Measurements from ENCODE around the gene TINCR. TPM values are rescaled to one million over a fixed set of nuclear protein-coding genes. Genes with fewer than 3 reads are reported as not detected.

TINCR gene
- not detected for total RNA-seq

GRCh38 chr19:5567360-5567969 is at the start of gene TINCR:
TINCR (minus strand) TSS chr19:5567953.
- intact Hi-C loops (cut with DNase I) = no loop called here
- Histone ChIP-seq H3K4me3 (replicated peaks in 1 of 3) (no peak within 1 kb of the TSS), H3K27me3 (peaks cover 5% of the 10 kb centered on the region), H3K4me1 (peaks cover 0 to 3% of the 10 kb centered on the region in 2 donors), H3K9me3 (no peaks in the 10 kb centered on the region), H3K27ac (no peak within 1 kb of the TSS), H3K36me3 (no peaks in the 10 kb centered on the region)
- WGBS, 2 donors = 28 to 47% methylated on average over 8 to 15 of the region's 63 CpGs
- TF ChIP-seq CTCF (IDR thresholded peaks at IDR 0.05) = no peak
- no peak for TF ChIP-seq POLR2A (IDR thresholded peaks at IDR 0.05)
- DNase-seq = no peak

GRCh38 chr19:5617080-5617479 is 49.3 kb upstream of the TINCR start:
- DNase-seq = no peak
- no peaks in the 10 kb centered on the region for H3K27me3 ChIP-seq
- intact Hi-C loops (cut with DNase I) = no loop called here
- no peak overlapping the region for H3K27ac ChIP-seq
- no peaks in the 10 kb centered on the region for H3K9me3 ChIP-seq
- 83 to 84% methylated on average over 1 of the region's 1 CpG for WGBS, 2 donors
- H3K4me3 ChIP-seq (replicated peaks in 1 of 3) = no peak overlapping the region
- peaks cover 44 to 60% of the 10 kb centered on the region in 2 donors for H3K36me3 ChIP-seq
- no peak for TF ChIP-seq CTCF (IDR thresholded peaks at IDR 0.05)
- no peak for TF ChIP-seq POLR2A (IDR thresholded peaks at IDR 0.05)
- H3K4me1 ChIP-seq = peaks cover 28 to 40% of the 10 kb centered on the region in 2 donors

- 94 to 96% methylated on average over 17 of the region's 17 CpGs for WGBS, 2 donors
Measured at GRCh38 chr19:5615756-5616327, 48.1 kb upstream of the TINCR start.

GRCh38 chr19:5612891-5613865 is 45.4 kb upstream of the TINCR start:
- H3K36me3 ChIP-seq = peaks cover 48 to 73% of the 10 kb centered on the region in 2 donors
- no peak overlapping the region for H3K4me3 ChIP-seq (replicated peaks in 1 of 3)
- peak; percentile 65 to 67 for DNase-seq
- H3K27ac ChIP-seq = peak overlapping the region in 1 of 3 donors; percentile 47
- H3K27me3 ChIP-seq = no peaks in the 10 kb centered on the region
- H3K4me1 ChIP-seq = peaks cover 16 to 28% of the 10 kb centered on the region in 2 donors
- H3K9me3 ChIP-seq = no peaks in the 10 kb centered on the region
- intact Hi-C loops (cut with DNase I) = no loop called here
- WGBS, 2 donors = 72 to 77% methylated on average over 15 of the region's 15 CpGs
- TF ChIP-seq CTCF (IDR thresholded peaks at IDR 0.05) (no peak), POLR2A (IDR thresholded peaks at IDR 0.05) (no peak)

More at GRCh38 chr19:5615756-5616327, 48.1 kb upstream of the TINCR start:
- TF ChIP-seq CTCF (IDR thresholded peaks at IDR 0.05) (no peak), POLR2A (IDR thresholded peaks at IDR 0.05) (no peak)
- intact Hi-C loops (cut with DNase I) = no loop called here
- peaks cover 20 to 32% of the 10 kb centered on the region in 2 donors for H3K4me1 ChIP-seq
- peaks cover 44 to 65% of the 10 kb centered on the region in 2 donors for H3K36me3 ChIP-seq
- H3K27ac ChIP-seq = no peak overlapping the region
- DNase-seq = no peak
- no peaks in the 10 kb centered on the region for H3K9me3 ChIP-seq
- no peaks in the 10 kb centered on the region for H3K27me3 ChIP-seq
- H3K4me3 ChIP-seq (replicated peaks in 1 of 3) = no peak overlapping the region

Measured in thyroid gland (tissue), 4 donors.